Astrocyte (in vitro differentiated cells and primary cell): ENCODE data around the gene ARSK. TPM values are rescaled to one million over a fixed set of nuclear protein-coding genes. Genes with fewer than 3 reads are reported as not detected.

Source experiments
- DNase-seq: peaks from one replicate; pipeline ENCODE4 v3.0.0-alpha.2; 2010; ENCODE audit warnings: low read depth
- FAIRE-seq: peaks from 2 replicates; lab custom pipeline; 2011; peaks lifted over from hg19 to GRCh38; lab: Jason Lieb, UNC
- H2AFZ ChIP-seq: 2 replicates; pipeline ENCODE4 v1.6.0; 2012; ENCODE audit warnings: low read depth, low read length, inconsistent platforms
- H3K27ac ChIP-seq: 2 replicates; pipeline ENCODE4 v1.5.1; 2011; ENCODE audit warnings: low read depth, low read length, inconsistent platforms
- H3K27me3 ChIP-seq: 2 replicates; pipeline ENCODE4 v1.6.0; 2011; ENCODE audit warnings: low read length, inconsistent platforms; ENCODE audit not compliant: insufficient read depth
- H3K36me3 ChIP-seq: 2 replicates; pipeline ENCODE4 v1.5.1; 2011; ENCODE audit warnings: low read length, inconsistent platforms; ENCODE audit not compliant: insufficient read depth
- H3K4me1 ChIP-seq: 2 replicates; pipeline ENCODE4 v1.5.1; 2011; ENCODE audit warnings: low read length, inconsistent platforms; ENCODE audit not compliant: insufficient read depth
- H3K4me2 ChIP-seq: 2 replicates; pipeline ENCODE4 v1.6.0; 2012; ENCODE audit warnings: low read length, inconsistent platforms
- H3K4me3 ChIP-seq: 2 replicates; pipeline ENCODE4 v1.5.1; 2011; ENCODE audit warnings: low read depth, mild to moderate bottlenecking, low read length, inconsistent platforms; ENCODE audit not compliant: insufficient read depth
- H3K79me2 ChIP-seq: 2 replicates; pipeline ENCODE4 v1.6.0; 2012; ENCODE audit warnings: mild to moderate bottlenecking, low read length, inconsistent platforms; ENCODE audit not compliant: insufficient read depth
- H3K9ac ChIP-seq: 2 replicates; pipeline ENCODE4 v1.6.0; 2012; ENCODE audit warnings: mild to moderate bottlenecking, low read length, inconsistent platforms
- H3K9me3 ChIP-seq: 2 replicates; pipeline ENCODE4 v1.5.1; 2012; ENCODE audit warnings: low read depth, mild to moderate bottlenecking, low read length, inconsistent platforms; ENCODE audit not compliant: insufficient read depth
- H4K20me1 ChIP-seq: 2 replicates; pipeline ENCODE4 v1.6.0; 2012; ENCODE audit warnings: low read length, inconsistent platforms; ENCODE audit not compliant: insufficient read depth
- H3K27ac Mint-ChIP-seq: one replicate; pipeline ENCODE4 v1.8.0; 2021; ENCODE audit warnings: mild to moderate bottlenecking, mixed read lengths; ENCODE audit not compliant: unreplicated experiment
- H3K27me3 Mint-ChIP-seq: one replicate; pipeline ENCODE4 v1.8.0; 2021; ENCODE audit warnings: low read depth, mixed read lengths; ENCODE audit not compliant: unreplicated experiment
- H3K36me3 Mint-ChIP-seq: one replicate; pipeline ENCODE4 v1.8.0; 2021; ENCODE audit warnings: low read depth, mixed read lengths; ENCODE audit not compliant: unreplicated experiment
- H3K4me1 Mint-ChIP-seq: one replicate; pipeline ENCODE4 v1.8.0; 2021; ENCODE audit warnings: low read depth, mixed read lengths; ENCODE audit not compliant: unreplicated experiment
- H3K4me3 Mint-ChIP-seq: one replicate; pipeline ENCODE4 v1.8.0; 2021; ENCODE audit warnings: mild to moderate bottlenecking, moderate library complexity, mixed read lengths; ENCODE audit not compliant: unreplicated experiment
- H3K9me3 Mint-ChIP-seq: one replicate; pipeline ENCODE4 v1.8.0; 2021; ENCODE audit warnings: mild to moderate bottlenecking, mixed read lengths; ENCODE audit not compliant: unreplicated experiment
- EZH2 ChIP-seq: IDR thresholded peaks from 2 replicates; pipeline ENCODE4 v1.6.1; 2012; ENCODE audit warnings: mild to moderate bottlenecking, low read length, inconsistent platforms; ENCODE audit not compliant: insufficient read depth
- total RNA-seq: library from RNA; stranded (reverse); gene quantifications from 2 replicates; pipeline ENCODE4 v1.2.1, GENCODE V29; 2021
- TF ChIP-seq, protein P1 (sequence below): IDR thresholded peaks from 2 replicates; pipeline ENCODE4 v1.5.1; 2011; ENCODE audit warnings: low read depth, mild to moderate bottlenecking, inconsistent platforms, low read length, moderate library complexity; ENCODE audit not compliant: insufficient read depth

ARSK gene
- total RNA-seq, 1 donor from 2014 or later = 9.0 TPM

DNA sequence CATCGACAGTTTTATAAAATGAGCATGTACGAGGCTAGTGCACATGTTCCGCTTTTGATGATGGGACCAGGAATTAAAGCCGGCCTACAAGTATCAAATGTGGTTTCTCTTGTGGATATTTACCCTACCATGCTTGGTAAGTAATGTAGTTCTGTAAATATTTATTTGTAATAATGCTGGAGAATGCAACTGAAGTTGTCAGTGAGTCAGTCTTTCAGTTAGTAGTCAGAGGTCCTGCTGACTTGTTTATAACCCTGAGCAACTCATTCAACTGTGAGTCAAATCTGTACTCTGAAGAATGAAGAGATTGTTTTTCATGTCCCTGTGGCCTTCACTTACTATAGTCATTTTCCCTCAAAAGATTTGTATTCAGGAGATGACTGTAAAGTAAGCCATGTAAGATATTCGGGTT lies 36.6 kb downstream of the ARSK start:
- no peak overlapping the region for H2AFZ ChIP-seq
- Mint-ChIP-seq H3K9me3 (no peaks in the 10 kb centered on the region), H3K4me1 (peaks cover 16% of the 10 kb centered on the region), H3K36me3 (peaks cover 2% of the 10 kb centered on the region), H3K4me3 (no peak overlapping the region), H3K27me3 (no peaks in the 10 kb centered on the region), H3K27ac (peak overlapping the region; percentile 27)
- H4K20me1 ChIP-seq = no peaks in the 10 kb centered on the region
- no peak overlapping the region for H3K9ac ChIP-seq
- no peaks in the 10 kb centered on the region for H3K36me3 ChIP-seq
- peaks cover 12% of the 10 kb centered on the region for H3K4me1 ChIP-seq
- no peaks in the 10 kb centered on the region for H3K79me2 ChIP-seq
- H3K4me3 ChIP-seq = no peak overlapping the region
- H3K27ac ChIP-seq = peak overlapping the region; percentile 50
- H3K4me2 ChIP-seq = peak overlapping the region; percentile 61
- peak; percentile 72 for DNase-seq
- H3K27me3 ChIP-seq = no peaks in the 10 kb centered on the region
- peak; percentile 97 for FAIRE-seq
- no peaks in the 10 kb centered on the region for H3K9me3 ChIP-seq
- TF ChIP-seq, protein P1, sequence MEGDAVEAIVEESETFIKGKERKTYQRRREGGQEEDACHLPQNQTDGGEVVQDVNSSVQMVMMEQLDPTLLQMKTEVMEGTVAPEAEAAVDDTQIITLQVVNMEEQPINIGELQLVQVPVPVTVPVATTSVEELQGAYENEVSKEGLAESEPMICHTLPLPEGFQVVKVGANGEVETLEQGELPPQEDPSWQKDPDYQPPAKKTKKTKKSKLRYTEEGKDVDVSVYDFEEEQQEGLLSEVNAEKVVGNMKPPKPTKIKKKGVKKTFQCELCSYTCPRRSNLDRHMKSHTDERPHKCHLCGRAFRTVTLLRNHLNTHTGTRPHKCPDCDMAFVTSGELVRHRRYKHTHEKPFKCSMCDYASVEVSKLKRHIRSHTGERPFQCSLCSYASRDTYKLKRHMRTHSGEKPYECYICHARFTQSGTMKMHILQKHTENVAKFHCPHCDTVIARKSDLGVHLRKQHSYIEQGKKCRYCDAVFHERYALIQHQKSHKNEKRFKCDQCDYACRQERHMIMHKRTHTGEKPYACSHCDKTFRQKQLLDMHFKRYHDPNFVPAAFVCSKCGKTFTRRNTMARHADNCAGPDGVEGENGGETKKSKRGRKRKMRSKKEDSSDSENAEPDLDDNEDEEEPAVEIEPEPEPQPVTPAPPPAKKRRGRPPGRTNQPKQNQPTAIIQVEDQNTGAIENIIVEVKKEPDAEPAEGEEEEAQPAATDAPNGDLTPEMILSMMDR = no peak
- TF ChIP-seq EZH2 = no peak

DNA sequence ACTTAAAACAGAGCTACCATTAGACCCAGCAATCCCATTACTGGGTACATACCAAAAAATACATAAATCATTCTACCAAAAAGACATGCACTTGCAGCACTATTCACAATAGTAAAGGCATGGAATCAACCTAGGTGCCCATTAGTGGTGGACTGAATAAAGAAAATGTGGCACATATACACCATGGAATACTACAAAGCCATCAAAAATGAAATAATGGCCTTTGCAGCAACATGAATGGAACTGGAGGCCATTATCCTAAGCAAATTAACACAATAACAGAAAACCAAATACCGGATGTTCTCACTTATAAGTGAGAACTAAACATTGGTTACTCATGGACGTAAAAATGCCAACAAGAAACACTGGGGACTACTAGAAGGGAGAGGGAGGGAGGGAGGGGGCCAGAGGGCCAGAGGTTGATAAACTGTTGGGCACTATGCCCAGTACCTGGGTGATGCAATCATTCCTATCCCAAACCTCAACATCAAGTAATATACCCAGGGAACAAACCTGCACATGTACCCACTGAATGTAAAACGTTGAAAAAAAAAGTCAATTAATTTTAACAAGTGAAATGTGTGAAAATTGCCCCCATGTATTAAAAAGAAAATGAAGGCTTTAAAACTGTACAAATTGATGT lies 40.5 kb downstream of the ARSK start:
- Mint-ChIP-seq H3K4me3 (no peak overlapping the region), H3K27ac (no peak overlapping the region), H3K27me3 (no peaks in the 10 kb centered on the region), H3K9me3 (no peaks in the 10 kb centered on the region), H3K36me3 (no peaks in the 10 kb centered on the region), H3K4me1 (peaks cover 16% of the 10 kb centered on the region)
- no peaks in the 10 kb centered on the region for H3K27me3 ChIP-seq
- H3K36me3 ChIP-seq = no peaks in the 10 kb centered on the region
- FAIRE-seq (no peak), DNase-seq (no peak)
- TF ChIP-seq, protein P1 = no peak
- TF ChIP-seq EZH2 = no peak
- no peak overlapping the region for H3K4me2 ChIP-seq
- H3K9ac ChIP-seq = no peak overlapping the region
- H4K20me1 ChIP-seq = no peaks in the 10 kb centered on the region
- no peaks in the 10 kb centered on the region for H3K79me2 ChIP-seq
- H3K4me1 ChIP-seq = peaks cover 12% of the 10 kb centered on the region
- H3K9me3 ChIP-seq = no peaks in the 10 kb centered on the region
- no peak overlapping the region for H2AFZ ChIP-seq
- H3K27ac ChIP-seq = no peak overlapping the region
- H3K4me3 ChIP-seq = no peak overlapping the region

DNA sequence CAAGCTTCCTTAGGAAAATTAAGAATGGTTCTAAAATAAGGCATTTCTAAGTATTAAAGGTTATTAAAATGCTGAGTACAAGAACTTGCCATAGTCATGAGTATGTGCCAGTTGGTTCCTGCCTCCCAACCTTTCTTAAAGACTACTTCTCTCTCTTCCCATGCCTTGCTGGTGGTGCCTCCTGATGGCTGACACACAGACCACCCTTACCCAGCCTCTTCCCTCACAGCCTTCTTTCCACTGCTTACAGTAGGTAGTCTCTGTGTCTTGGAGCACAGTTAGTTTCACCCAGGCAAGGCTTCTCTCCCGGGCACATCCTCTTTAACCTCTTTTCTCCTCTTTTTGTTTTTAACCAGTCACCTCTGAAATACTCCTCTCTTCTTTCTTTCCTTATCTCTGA lies 44.4 kb downstream of the ARSK start:
- H3K27ac Mint-ChIP-seq = no peak overlapping the region
- Histone ChIP-seq H3K4me3 (no peak overlapping the region), H3K9me3 (no peaks in the 10 kb centered on the region), H3K27ac (no peak overlapping the region), H3K9ac (no peak overlapping the region), H2AFZ (no peak overlapping the region), H3K4me2 (no peak overlapping the region), H3K4me1 (no peaks in the 10 kb centered on the region), H3K79me2 (no peaks in the 10 kb centered on the region), H3K27me3 (no peaks in the 10 kb centered on the region), H4K20me1 (no peaks in the 10 kb centered on the region), H3K36me3 (no peaks in the 10 kb centered on the region)
- H3K4me1 Mint-ChIP-seq = no peaks in the 10 kb centered on the region
- no peaks in the 10 kb centered on the region for H3K27me3 Mint-ChIP-seq
- no peaks in the 10 kb centered on the region for H3K9me3 Mint-ChIP-seq
- H3K36me3 Mint-ChIP-seq = no peaks in the 10 kb centered on the region
- DNase-seq = no peak
- TF ChIP-seq EZH2 = no peak
- TF ChIP-seq, protein P1 = no peak
- no peak overlapping the region for H3K4me3 Mint-ChIP-seq
- no peak for FAIRE-seq
